HepG2 (cell line): Measurements from ENCODE around the gene ACRBP.

ENCODE experiments used
- ATF3 ChIP-seq: sonication (generic); formaldehyde crosslinking; IDR thresholded peaks from 2 replicates; pipeline ENCODE4 v1.4.0; 2020; ENCODE audit warnings: missing genetic modification reagents
- EP300 ChIP-seq, 3 experiments: sonication (generic) in 1 of 3; formaldehyde crosslinking in 1 of 3; IDR thresholded peaks; 2 replicates each; pipeline versions ENCODE4 v1.5.1 to v1.6.1; 2011 to 2020; ENCODE audit warnings: low read depth in 2 of 3, low read length in 2 of 3, borderline replicate concordance in 1 of 3, improper control_type of control experiment in 1 of 3, mild to moderate bottlenecking in 1 of 3, missing genetic modification reagents in 1 of 3, moderate library complexity in 1 of 3
- ESRRA ChIP-seq: sonication (generic); formaldehyde crosslinking; IDR thresholded peaks from 2 replicates; pipeline ENCODE4 v1.5.1; 2020; ENCODE audit warnings: mild to moderate bottlenecking, low read depth, missing genetic modification reagents
- FOXP4 ChIP-seq: sonication (generic); formaldehyde crosslinking; IDR thresholded peaks from 2 replicates; pipeline ENCODE4 v1.4.0; 2020; ENCODE audit warnings: missing genetic modification reagents
- GABPB1 ChIP-seq: IDR thresholded peaks from 2 replicates; pipeline ENCODE4 v1.6.1; 2016; ENCODE audit warnings: mild to moderate bottlenecking, missing genetic modification reagents, moderate library complexity, missing compliant biosample characterization
- SPEN ChIP-seq: sonication (generic); formaldehyde crosslinking; IDR thresholded peaks from 2 replicates; pipeline ENCODE4 v1.5.1; 2020; ENCODE audit warnings: low read depth, mild to moderate bottlenecking, missing genetic modification reagents
- SRSF9 ChIP-seq: fragments of 200-400 bp; formaldehyde crosslinking; IDR thresholded peaks from 2 replicates; pipeline ENCODE4 v1.6.1; 2018; ENCODE audit warnings: borderline replicate concordance, mild to moderate bottlenecking, low read depth, low read length; ENCODE audit not compliant: insufficient read depth, poor library complexity, severe bottlenecking
- ZNF468 ChIP-seq: sonication (generic); formaldehyde crosslinking; IDR thresholded peaks from 2 replicates; pipeline ENCODE4 v1.8.0; 2022; ENCODE audit warnings: mild to moderate bottlenecking, moderate library complexity, missing genetic modification reagents
- ZNF737 ChIP-seq: sonication (generic); formaldehyde crosslinking; IDR thresholded peaks from 2 replicates; pipeline ENCODE4 v1.5.0; 2020; ENCODE audit warnings: missing genetic modification reagents, mild to moderate bottlenecking, borderline replicate concordance
- ZNF776 ChIP-seq: sonication (generic); formaldehyde crosslinking; IDR thresholded peaks from 2 replicates; pipeline ENCODE4 v1.4.0; 2020; ENCODE audit warnings: mild to moderate bottlenecking, missing genetic modification reagents

GRCh38 chr12:6618483-6619225 lies 28.6 kb downstream of the ACRBP start:
- TF ChIP-seq EP300 (IDR thresholded peaks at IDR 0.05; ENCODE audit: low read depth in 2 of 2, low read length in 2 of 2) (no peak), EP300 (CRISPR knock-in tag; IDR thresholded peaks at IDR 0.05; ENCODE audit: borderline replicate concordance) (no peak), SRSF9 (no peak), ESRRA (CRISPR knock-in tag) (no peak), ZNF776 (CRISPR knock-in tag) (no peak), SPEN (CRISPR knock-in tag) (no peak), FOXP4 (no peak), ZNF737 (CRISPR knock-in tag) (no peak), ATF3 (CRISPR knock-in tag) (no peak), GABPB1 (CRISPR knock-in tag) (no peak), ZNF468 (no peak)
